ENCODE measurements around the gene ZMIZ1. TPM values are rescaled to one million over a fixed set of nuclear protein-coding genes. Genes with fewer than 3 reads are reported as not detected.

The ZMIZ1 gene
- total and polyA plus RNA-seq, 4 donors: 3.9 to 19.1 (median 9.8) TPM

GRCh38 chr10:79093658-79094411 is 25.1 kb downstream of the ZMIZ1 start:
- WGBS: 8% methylated on average over 24 of the region's 24 CpGs
- peaks cover 27 to 76% (median 62%) of the 10 kb centered on the region in 4 donors for H3K4me1 ChIP-seq (ENCODE audit: control insufficient read depth in 4 of 4, insufficient read depth in 4 of 4, low read length in 3 of 4)
- TF ChIP-seq GABPA (IDR thresholded peaks at IDR 0.05 in 1 of 2, conservative IDR thresholded peaks at IDR 0.05 in 1 of 2) (no peak), HNF4G (IDR thresholded peaks at IDR 0.05) (peak; percentile 95), FOXA2 (IDR thresholded peaks at IDR 0.05) (peak; percentile 95), FOXA1 (IDR thresholded peaks at IDR 0.05) (peak; percentile 97), RXRA (IDR thresholded peaks at IDR 0.05) (peak; percentile 97 to 98), JUND (IDR thresholded peaks at IDR 0.05) (peak; percentile 91 to 97), MAX (IDR thresholded peaks at IDR 0.05) (peak; percentile 98), SP1 (IDR thresholded peaks at IDR 0.05) (peak; percentile 100), CTCF (IDR thresholded peaks at IDR 0.05; ENCODE audit: low read depth, low read length, missing input control) (no peak), ZBTB33 (IDR thresholded peaks at IDR 0.05) (peak; percentile 96), TAF1 (conservative IDR thresholded peaks at IDR 0.05) (no peak), YY1 (IDR thresholded peaks at IDR 0.05) (peak; percentile 81), NR2F2 (IDR thresholded peaks at IDR 0.05) (peak; percentile 98), RAD21 (IDR thresholded peaks at IDR 0.05) (peak; percentile 66 to 72), REST (IDR thresholded peaks at IDR 0.05) (peak; percentile 67), ATF3 (IDR thresholded peaks at IDR 0.05) (peak; percentile 74), EGR1 (IDR thresholded peaks at IDR 0.05; ENCODE audit: low read depth in 2 of 2) (peak; percentile 55 to 88), HNF4A (conservative IDR thresholded peaks at IDR 0.05) (peak; percentile 98)
- H3K36me3 ChIP-seq (ENCODE audit: control insufficient read depth in 4 of 4, insufficient read depth in 3 of 4, low read depth in 1 of 4, low read length in 3 of 4): no peaks in the 10 kb centered on the region
- H3K9ac ChIP-seq (ENCODE audit: low read depth in 1 of 2, low read length in 2 of 2): no peak overlapping the region
- H3K9me3 ChIP-seq (ENCODE audit: control insufficient read depth in 4 of 4, low read length in 3 of 4): no peaks in the 10 kb centered on the region
- H3K27me3 ChIP-seq (ENCODE audit: control insufficient read depth in 4 of 4, insufficient read depth in 4 of 4, low read length in 3 of 4): no peaks in the 10 kb centered on the region
- peak; percentile 70 for DNase-seq (ENCODE audit: low spot score)
- no peak overlapping the region for H3K4me3 ChIP-seq (ENCODE audit: low read depth in 1 of 3, low read length in 3 of 3)
- H3K27ac ChIP-seq (ENCODE audit: low read depth in 1 of 2, low read length in 2 of 2): peak overlapping the region; percentile 84 to 94
